ENCODE results near the gene SLC5A11. TPM values are rescaled to one million over a fixed set of nuclear protein-coding genes. Genes with fewer than 3 reads are reported as not detected.
"Not testable (repeated sequence)": the region's sequence is repeated elsewhere in the genome, so short reads cannot be mapped to it uniquely, and the experiment has no call there.

The SLC5A11 gene
- total and polyA plus RNA-seq, 8 donors, result 0.09 to 0.60 (median 0.14) TPM; not detected in 1

DNA sequence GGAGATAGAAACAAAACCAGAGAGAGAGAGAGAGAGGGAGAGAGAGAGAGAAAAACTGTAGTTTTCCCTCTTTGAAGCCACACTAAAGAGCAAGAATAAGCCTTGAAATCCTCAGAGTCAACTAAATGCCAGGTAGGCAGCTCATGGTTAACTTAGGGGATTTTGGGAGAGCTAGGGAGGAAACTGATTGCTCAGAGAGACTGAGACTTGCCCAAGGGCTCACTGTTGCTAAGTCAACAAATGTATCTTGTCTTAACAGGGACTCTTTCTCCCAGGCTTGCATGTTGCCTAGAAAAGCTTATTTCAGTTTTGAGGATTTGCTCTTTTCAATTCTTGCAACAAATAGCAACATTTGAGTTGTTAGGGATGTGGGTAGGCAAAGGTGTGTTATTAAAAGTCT is 4.5 kb upstream of the SLC5A11 start:
- peaks cover 0 to 8% of the 10 kb centered on the region in 2 donors for H3K27me3 ChIP-seq
- TF ChIP-seq, protein P1, sequence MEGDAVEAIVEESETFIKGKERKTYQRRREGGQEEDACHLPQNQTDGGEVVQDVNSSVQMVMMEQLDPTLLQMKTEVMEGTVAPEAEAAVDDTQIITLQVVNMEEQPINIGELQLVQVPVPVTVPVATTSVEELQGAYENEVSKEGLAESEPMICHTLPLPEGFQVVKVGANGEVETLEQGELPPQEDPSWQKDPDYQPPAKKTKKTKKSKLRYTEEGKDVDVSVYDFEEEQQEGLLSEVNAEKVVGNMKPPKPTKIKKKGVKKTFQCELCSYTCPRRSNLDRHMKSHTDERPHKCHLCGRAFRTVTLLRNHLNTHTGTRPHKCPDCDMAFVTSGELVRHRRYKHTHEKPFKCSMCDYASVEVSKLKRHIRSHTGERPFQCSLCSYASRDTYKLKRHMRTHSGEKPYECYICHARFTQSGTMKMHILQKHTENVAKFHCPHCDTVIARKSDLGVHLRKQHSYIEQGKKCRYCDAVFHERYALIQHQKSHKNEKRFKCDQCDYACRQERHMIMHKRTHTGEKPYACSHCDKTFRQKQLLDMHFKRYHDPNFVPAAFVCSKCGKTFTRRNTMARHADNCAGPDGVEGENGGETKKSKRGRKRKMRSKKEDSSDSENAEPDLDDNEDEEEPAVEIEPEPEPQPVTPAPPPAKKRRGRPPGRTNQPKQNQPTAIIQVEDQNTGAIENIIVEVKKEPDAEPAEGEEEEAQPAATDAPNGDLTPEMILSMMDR (IDR thresholded peaks at IDR 0.05), result no peak
- H3K36me3 ChIP-seq, result no peaks in the 10 kb centered on the region
- H3K9me3 ChIP-seq, result no peaks in the 10 kb centered on the region
- no peak for DNase-seq
- peaks cover 0 to 9% of the 10 kb centered on the region in 2 donors for H3K4me1 ChIP-seq
- ATAC-seq, result no peak
- H3K27ac ChIP-seq, result no peak overlapping the region
- intact Hi-C loops (cut with DNase I), result no loop called here
- no peak overlapping the region for H3K4me3 ChIP-seq

DNA sequence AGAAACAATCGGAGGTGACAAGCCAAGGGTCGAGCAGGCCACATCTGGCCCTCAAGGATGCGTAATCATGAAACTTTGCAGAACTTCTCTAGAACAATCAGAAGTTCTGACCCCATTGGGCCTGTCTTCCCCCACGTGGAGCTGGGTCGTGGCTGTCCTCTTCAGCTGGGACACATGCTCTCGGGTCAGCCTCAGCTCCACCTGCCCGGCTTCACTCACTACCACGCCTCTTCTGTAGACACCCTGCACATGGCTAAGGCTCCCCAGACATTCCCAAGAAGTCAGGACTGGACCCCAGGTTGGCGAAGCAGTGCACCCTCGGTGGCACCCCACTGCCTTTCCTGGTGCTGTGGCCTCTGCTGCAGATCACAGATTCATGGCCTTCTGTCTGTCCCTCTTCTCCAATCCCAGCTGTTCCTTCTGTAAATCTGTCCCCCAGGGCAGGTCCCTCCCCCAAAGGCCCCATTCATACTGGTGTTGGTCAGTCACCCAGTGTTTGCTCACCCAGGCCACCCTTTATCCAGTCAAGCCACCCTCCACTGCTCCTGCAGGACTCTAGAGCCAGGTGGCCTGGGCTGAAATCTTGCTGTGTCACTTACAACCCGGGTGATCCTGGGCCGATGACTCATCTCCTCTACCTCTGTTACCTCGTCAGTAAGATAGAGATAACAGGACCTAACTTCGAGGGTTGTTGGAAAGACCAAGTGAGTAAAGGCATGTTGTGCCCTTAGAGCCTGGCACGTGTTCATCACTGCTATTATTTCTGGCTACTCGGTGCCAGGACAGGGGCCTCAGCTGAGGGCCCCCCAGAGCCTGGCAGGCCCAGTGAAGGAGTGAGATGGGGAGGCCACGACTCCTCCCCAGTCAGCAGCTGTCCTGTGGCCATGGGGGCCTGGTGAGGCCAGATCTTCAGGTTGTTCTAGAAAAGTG is 1.4 kb upstream of the SLC5A11 start:
- H3K27ac ChIP-seq, result no peak overlapping the region

DNA sequence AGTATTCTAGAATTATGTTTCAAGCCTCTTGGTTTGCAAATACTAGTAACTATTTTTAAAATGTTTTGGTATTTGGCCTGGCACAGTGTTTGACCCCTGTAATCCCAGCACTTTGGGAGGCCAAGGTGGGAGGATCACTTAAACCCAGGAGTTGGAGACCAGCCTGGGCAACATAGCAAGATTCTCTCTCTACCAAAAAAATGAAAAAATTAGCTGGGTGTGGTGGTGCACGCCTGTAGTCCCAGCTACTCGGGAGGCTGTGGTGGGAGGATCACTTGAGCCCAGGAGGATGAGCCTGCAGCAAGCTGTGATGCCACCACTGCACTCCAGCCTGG is 765 bp upstream of the SLC5A11 start:
- H3K36me3 ChIP-seq; DNase-seq; H3K27ac ChIP-seq; H3K4me3 ChIP-seq; ATAC-seq; intact Hi-C loops (cut with DNase I); H3K9me3 ChIP-seq; H3K4me1 ChIP-seq: not testable (repeated sequence)
- H3K27me3 ChIP-seq, result peaks cover 0 to 11% of the 10 kb centered on the region in 2 donors

More for the DNA sequence above, 1.4 kb upstream of the SLC5A11 start:
- TF ChIP-seq, protein P1 (IDR thresholded peaks at IDR 0.05), result no peak
- no peak overlapping the region for H3K4me3 ChIP-seq
- no peaks in the 10 kb centered on the region for H3K9me3 ChIP-seq
- no peaks in the 10 kb centered on the region for H3K36me3 ChIP-seq
- H3K27me3 ChIP-seq, result peaks cover 0 to 11% of the 10 kb centered on the region in 2 donors
- DNase-seq (no peak), ATAC-seq (peak; percentile 31)
- intact Hi-C loops (cut with DNase I), result no loop called here
- peaks cover 0 to under 1% of the 10 kb centered on the region in 2 donors for H3K4me1 ChIP-seq

DNA sequence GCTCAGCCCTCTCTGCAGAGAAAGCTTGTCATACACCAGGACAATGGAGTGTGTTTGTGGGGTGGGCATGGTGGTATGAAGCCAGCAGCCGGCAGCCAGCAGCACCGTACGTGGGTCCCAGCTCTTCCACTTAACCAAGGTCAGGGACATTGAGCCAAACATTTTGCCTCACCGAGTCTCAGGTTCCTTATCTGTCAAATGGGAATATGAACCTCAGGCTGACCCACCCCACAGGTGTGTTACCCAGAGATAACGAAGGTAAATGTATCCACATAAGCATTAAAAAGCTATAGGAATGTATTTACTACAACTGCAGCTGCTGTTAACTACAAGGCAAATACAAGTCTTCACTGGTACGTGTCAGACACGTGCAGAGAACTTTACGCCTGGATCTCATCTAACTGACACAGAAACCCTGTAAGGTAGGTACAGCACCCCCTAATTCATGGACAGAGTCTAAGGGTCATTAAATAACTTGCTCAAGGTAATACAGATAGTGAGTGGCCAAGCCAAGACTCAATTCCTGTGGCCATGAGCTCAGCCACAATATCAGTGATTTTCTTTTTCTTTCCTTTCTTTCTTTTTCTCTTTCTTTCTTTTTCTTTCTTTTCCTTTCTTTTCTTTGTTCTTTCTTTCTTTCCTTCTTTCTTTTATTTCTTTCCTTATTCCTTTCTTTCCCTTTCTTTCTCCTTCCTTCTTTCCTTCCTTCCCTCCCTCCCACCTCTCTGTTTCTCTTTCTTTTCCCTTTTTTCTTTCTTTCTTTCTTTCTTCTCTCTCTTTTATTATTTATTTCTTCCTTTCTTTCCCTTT is 990 bp downstream of the SLC5A11 start:
- no peaks in the 10 kb centered on the region for H3K4me1 ChIP-seq
- ATAC-seq, result no peak
- DNase-seq, result no peak
- intact Hi-C loops (cut with DNase I), result no loop called here
- H3K27ac ChIP-seq, result no peak overlapping the region
- H3K36me3 ChIP-seq, result no peaks in the 10 kb centered on the region
- peaks cover 0 to 11% of the 10 kb centered on the region in 2 donors for H3K27me3 ChIP-seq
- no peaks in the 10 kb centered on the region for H3K9me3 ChIP-seq
- TF ChIP-seq, protein P1 (IDR thresholded peaks at IDR 0.05), result no peak
- no peak overlapping the region for H3K4me3 ChIP-seq

DNA sequence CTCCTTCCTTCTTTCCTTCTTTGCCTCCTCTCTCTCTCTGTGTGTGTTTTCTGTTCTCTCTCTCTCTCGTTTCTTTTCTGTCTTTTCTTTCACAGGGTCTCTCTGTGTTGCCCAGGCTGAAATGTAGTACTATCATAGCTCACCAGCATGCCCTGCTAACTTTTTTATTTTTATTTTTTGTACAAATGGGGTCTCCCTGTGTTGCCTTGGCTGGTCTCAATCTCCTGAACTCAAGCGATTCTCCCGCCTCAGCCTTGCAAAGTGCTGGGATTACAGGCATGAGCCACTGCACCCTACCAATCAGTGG is 1.5 kb downstream of the SLC5A11 start:
- TF ChIP-seq, protein P1 (IDR thresholded peaks at IDR 0.05), result no peak
- no peak overlapping the region for H3K27ac ChIP-seq
- intact Hi-C loops (cut with DNase I), result no loop called here
- peaks cover 0 to 11% of the 10 kb centered on the region in 2 donors for H3K27me3 ChIP-seq
- no peaks in the 10 kb centered on the region for H3K9me3 ChIP-seq
- DNase-seq (no peak), ATAC-seq (no peak)
- H3K4me1 ChIP-seq, result no peaks in the 10 kb centered on the region
- no peak overlapping the region for H3K4me3 ChIP-seq
- no peaks in the 10 kb centered on the region for H3K36me3 ChIP-seq

All from left lung (tissue), 10 donors.